Liver (tissue), 9 donors: ENCODE data around the gene USHBP1. TPM values are rescaled to one million over a fixed set of nuclear protein-coding genes. Genes with fewer than 3 reads are reported as not detected.
A peak's percentile ranks its signal among the peaks of the same experiment; 100 is the strongest.

ENCODE experiments used
- DNase-seq: peaks from one replicate; pipeline ENCODE4 v3.0.0-alpha.2; 2017; ENCODE audit warnings: low spot score
- H3K27ac ChIP-seq, 2 donors: one replicate each; pipeline ENCODE4 v1.7.0; 2013; ENCODE audit warnings: inconsistent platforms in 2 of 2, low read length in 2 of 2, control low read depth in 1 of 2, low read depth in 1 of 2, mild to moderate bottlenecking in 1 of 2
- H3K27me3 ChIP-seq, 4 donors: one replicate each; pipeline versions ENCODE4 v1.6.1 to v1.7.0; 2013; ENCODE audit warnings: low read length in 3 of 4, inconsistent platforms in 1 of 4, mild to moderate bottlenecking in 1 of 4, moderate library complexity in 1 of 4; ENCODE audit not compliant: control insufficient read depth in 4 of 4, insufficient read depth in 4 of 4
- H3K36me3 ChIP-seq, 4 donors: one replicate each; pipeline versions ENCODE4 v1.6.1 to v1.7.0; 2013; ENCODE audit warnings: low read length in 3 of 4, mild to moderate bottlenecking in 3 of 4, low read depth in 1 of 4, moderate library complexity in 1 of 4; ENCODE audit not compliant: control insufficient read depth in 4 of 4, insufficient read depth in 3 of 4
- H3K4me1 ChIP-seq, 4 donors: one replicate each; pipeline versions ENCODE4 v1.6.1 to v1.7.0; 2013; ENCODE audit warnings: low read length in 3 of 4, mild to moderate bottlenecking in 3 of 4, moderate library complexity in 1 of 4; ENCODE audit not compliant: control insufficient read depth in 4 of 4, insufficient read depth in 4 of 4
- H3K4me3 ChIP-seq, 3 donors: one replicate each; pipeline versions ENCODE4 v1.6.1 to v1.7.0; 2013; ENCODE audit warnings: low read length in 3 of 3, control low read depth in 1 of 3, low read depth in 1 of 3, mild to moderate bottlenecking in 1 of 3
- H3K9ac ChIP-seq, 2 donors: one replicate each; pipeline ENCODE4 v1.7.0; 2013; ENCODE audit warnings: low read length in 2 of 2, mild to moderate bottlenecking in 2 of 2, moderate library complexity in 2 of 2, control low read depth in 1 of 2, low read depth in 1 of 2
- H3K9me3 ChIP-seq, 4 donors: one replicate each; pipeline versions ENCODE4 v1.6.1 to v1.7.0; 2013; ENCODE audit warnings: low read length in 3 of 4; ENCODE audit not compliant: control insufficient read depth in 4 of 4
- EGR1 ChIP-seq, 2 donors: IDR thresholded peaks; 2 replicates each; pipeline ENCODE4 v1.6.1; 2016 to 2018; ENCODE audit warnings: antibody characterized with exemption in 2 of 2, low read depth in 2 of 2
- FOXA2 ChIP-seq: IDR thresholded peaks from 2 replicates; pipeline ENCODE4 v1.6.1; 2016; ENCODE audit warnings: antibody characterized with exemption
- GABPA ChIP-seq, 2 donors: IDR thresholded peaks in 1 of 2; conservative IDR thresholded peaks in 1 of 2; 2 replicates each; pipeline ENCODE4 v1.6.1; 2016; ENCODE audit warnings: antibody characterized with exemption in 2 of 2, mild to moderate bottlenecking in 1 of 2, moderate library complexity in 1 of 2
- HNF4A ChIP-seq, 2 donors: conservative IDR thresholded peaks; 2 replicates each; pipeline ENCODE4 v1.6.1; 2016; ENCODE audit warnings: antibody characterized with exemption in 2 of 2, mild to moderate bottlenecking in 2 of 2
- HNF4G ChIP-seq: IDR thresholded peaks from 2 replicates; pipeline ENCODE4 v1.6.1; 2016; ENCODE audit warnings: antibody characterized with exemption
- JUND ChIP-seq, 2 donors: IDR thresholded peaks; 2 replicates each; pipeline ENCODE4 v1.6.1; 2016; ENCODE audit warnings: antibody characterized with exemption in 2 of 2
- NR2F2 ChIP-seq: IDR thresholded peaks from 2 replicates; pipeline ENCODE4 v1.6.1; 2016; ENCODE audit warnings: antibody characterized with exemption
- RXRA ChIP-seq, 2 donors: IDR thresholded peaks; 2 replicates each; pipeline ENCODE4 v1.6.1; 2017 to 2018; ENCODE audit warnings: antibody characterized with exemption in 2 of 2, mild to moderate bottlenecking in 1 of 2
- SP1 ChIP-seq: IDR thresholded peaks from 2 replicates; pipeline ENCODE4 v1.6.1; 2018; ENCODE audit warnings: antibody characterized with exemption, mild to moderate bottlenecking
- TAF1 ChIP-seq: conservative IDR thresholded peaks from 2 replicates; pipeline ENCODE4 v1.6.1; 2016; ENCODE audit warnings: antibody characterized with exemption, mild to moderate bottlenecking
- WGBS: extraction: QIAGEN DNeasy Blood & Tissue Kit; methylation state at CpG from one replicate; pipeline ENCODE4 v1.1.7; 2013; 5-methylcytosine and 5-hydroxymethylcytosine counted together
- polyA plus RNA-seq, 2 donors: library from polyadenylated mRNA; stranded (reverse) in 1 of 2; unstranded in 1 of 2; fragments of 200-250 nt in 1 of 2; fragments of >200 nt in 1 of 2; fragmentation: Nextera tagmentation in 1 of 2; extraction: Ambion mirVana in 1 of 2; gene quantifications; one replicate each; pipeline versions ENCODE4 v1.2.1 to v1.2.3, GENCODE V29; 2013 to 2015
- total RNA-seq, 2 donors: library from RNA; depleted of rRNA; stranded (reverse); fragments of >200 nt; gene quantifications; one replicate each; pipeline ENCODE4 v1.2.3, GENCODE V29; 2014
- TF ChIP-seq, protein P1 (sequence below): fragments of 150-350 bp; IDR thresholded peaks from 2 replicates; pipeline ENCODE4 v1.5.1; 2017; ENCODE audit warnings: improper control_type of control experiment, low read depth, low read length; ENCODE audit not compliant: missing input control
- TF ChIP-seq, protein P2 (sequence below): IDR thresholded peaks from 2 replicates; pipeline ENCODE4 v1.6.1; 2016; ENCODE audit warnings: antibody characterized with exemption
- TF ChIP-seq, protein P3 (sequence below): IDR thresholded peaks from 2 replicates; pipeline ENCODE4 v1.6.1; 2016; ENCODE audit warnings: antibody characterized with exemption
- donor health status: healthy.
- donor health status: healthy.
- donor health status: healthy.
- donor health status: healthy.
- donor health status: healthy.

USHBP1 gene
- total and polyA plus RNA-seq, 4 donors = 1.2 to 2.6 (median 1.9) TPM

DNA sequence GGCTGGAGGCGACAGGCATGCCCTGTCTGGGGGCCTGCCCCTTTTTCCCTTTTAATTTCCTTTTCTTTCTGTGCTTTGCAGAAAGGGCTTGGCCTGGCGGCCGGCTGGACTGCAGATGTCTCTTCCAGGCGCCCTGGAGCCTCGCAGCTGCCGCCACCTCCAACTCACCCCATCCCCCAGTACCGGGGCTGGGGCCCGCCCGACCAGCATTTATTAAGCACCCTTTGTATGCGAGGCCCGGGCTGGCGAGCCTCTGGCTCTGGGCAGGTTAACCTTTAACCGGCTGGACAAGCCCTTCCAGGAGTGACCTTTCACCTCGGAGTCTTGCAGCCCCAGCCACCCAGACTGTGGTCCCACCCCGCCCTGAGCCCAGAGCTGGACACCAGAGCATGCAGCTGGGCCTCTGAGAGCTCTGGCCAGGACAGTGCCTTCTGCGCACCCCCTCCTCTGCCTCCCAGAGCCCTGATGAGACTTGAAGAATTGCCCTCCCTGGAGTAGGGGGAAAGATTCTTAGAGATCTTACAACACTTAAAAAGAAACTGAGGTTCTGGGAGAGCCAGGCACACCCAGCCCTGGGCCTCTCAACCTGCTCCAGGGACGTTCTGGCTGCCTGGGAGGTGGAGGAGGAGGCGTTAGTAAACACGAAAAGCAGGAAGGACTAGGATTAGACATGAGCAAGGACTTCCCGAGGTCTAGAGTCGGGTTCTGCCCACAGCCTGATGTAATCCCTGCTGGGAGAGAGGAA, 17.7 kb downstream of the USHBP1 start:
- TF ChIP-seq HNF4A (conservative IDR thresholded peaks at IDR 0.05) (peak in 1 of 2 donors; percentile 45), TAF1 (no peak), FOXA2 (no peak), NR2F2 (peak; percentile 72), SP1 (peak; percentile 69), EGR1 (IDR thresholded peaks at IDR 0.05; ENCODE audit: low read depth in 2 of 2) (no peak), RXRA (IDR thresholded peaks at IDR 0.05) (peak; percentile 49 to 67), JUND (IDR thresholded peaks at IDR 0.05) (no peak), GABPA (IDR thresholded peaks at IDR 0.05 in 1 of 2, conservative IDR thresholded peaks at IDR 0.05 in 1 of 2) (no peak), HNF4G (no peak)
- TF ChIP-seq, protein P1, sequence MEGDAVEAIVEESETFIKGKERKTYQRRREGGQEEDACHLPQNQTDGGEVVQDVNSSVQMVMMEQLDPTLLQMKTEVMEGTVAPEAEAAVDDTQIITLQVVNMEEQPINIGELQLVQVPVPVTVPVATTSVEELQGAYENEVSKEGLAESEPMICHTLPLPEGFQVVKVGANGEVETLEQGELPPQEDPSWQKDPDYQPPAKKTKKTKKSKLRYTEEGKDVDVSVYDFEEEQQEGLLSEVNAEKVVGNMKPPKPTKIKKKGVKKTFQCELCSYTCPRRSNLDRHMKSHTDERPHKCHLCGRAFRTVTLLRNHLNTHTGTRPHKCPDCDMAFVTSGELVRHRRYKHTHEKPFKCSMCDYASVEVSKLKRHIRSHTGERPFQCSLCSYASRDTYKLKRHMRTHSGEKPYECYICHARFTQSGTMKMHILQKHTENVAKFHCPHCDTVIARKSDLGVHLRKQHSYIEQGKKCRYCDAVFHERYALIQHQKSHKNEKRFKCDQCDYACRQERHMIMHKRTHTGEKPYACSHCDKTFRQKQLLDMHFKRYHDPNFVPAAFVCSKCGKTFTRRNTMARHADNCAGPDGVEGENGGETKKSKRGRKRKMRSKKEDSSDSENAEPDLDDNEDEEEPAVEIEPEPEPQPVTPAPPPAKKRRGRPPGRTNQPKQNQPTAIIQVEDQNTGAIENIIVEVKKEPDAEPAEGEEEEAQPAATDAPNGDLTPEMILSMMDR = peak; percentile 3
- Histone ChIP-seq H3K36me3 (no peaks in the 10 kb centered on the region), H3K27ac (peak overlapping the region; percentile 84 to 91), H3K27me3 (no peaks in the 10 kb centered on the region), H3K9ac (no peak overlapping the region), H3K4me3 (peak overlapping the region; percentile 32 to 75 (median 64)), H3K9me3 (no peaks in the 10 kb centered on the region), H3K4me1 (peaks cover 10 to 44% (median 37%) of the 10 kb centered on the region in 4 donors)
- 8% methylated on average over 21 of the region's 21 CpGs for WGBS
- no peak for DNase-seq

DNA sequence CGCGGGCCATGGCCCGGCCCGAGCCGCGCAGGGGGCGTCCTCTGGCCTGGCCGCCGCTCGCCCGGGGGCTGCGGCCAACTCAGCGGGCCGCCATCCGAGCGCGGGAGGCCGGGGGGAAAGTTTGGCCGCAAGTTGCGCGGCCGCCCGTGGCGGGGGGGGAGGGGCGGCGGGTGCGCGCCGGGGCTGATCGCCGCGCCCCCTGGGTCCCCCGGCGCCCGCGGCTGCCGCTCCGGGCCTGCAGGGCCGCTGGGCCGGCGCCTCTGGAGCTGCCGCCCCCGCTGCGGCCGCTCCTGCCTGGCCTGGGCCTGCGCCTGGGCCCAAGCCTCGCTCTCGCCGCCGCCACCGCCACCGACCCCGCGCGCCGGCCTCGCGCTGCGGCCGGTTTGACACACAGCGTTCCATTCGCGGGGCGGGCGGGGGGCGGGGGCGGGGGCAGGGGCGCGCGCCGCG, 19.0 kb downstream of the USHBP1 start, which contains the start of gene NR2F6:
Gene NR2F6, minus strand, starts transcription at position 385 of the 450 bp plus-strand sequence. CDS start 699 bp downstream, outside the sequence.
- peak within 1 kb of the TSS in 1 of 2 donors; percentile 60 for H3K9ac ChIP-seq

More for the DNA sequence above, 19.0 kb downstream of the USHBP1 start, which contains the start of gene NR2F6:
- TF ChIP-seq, protein P2, sequence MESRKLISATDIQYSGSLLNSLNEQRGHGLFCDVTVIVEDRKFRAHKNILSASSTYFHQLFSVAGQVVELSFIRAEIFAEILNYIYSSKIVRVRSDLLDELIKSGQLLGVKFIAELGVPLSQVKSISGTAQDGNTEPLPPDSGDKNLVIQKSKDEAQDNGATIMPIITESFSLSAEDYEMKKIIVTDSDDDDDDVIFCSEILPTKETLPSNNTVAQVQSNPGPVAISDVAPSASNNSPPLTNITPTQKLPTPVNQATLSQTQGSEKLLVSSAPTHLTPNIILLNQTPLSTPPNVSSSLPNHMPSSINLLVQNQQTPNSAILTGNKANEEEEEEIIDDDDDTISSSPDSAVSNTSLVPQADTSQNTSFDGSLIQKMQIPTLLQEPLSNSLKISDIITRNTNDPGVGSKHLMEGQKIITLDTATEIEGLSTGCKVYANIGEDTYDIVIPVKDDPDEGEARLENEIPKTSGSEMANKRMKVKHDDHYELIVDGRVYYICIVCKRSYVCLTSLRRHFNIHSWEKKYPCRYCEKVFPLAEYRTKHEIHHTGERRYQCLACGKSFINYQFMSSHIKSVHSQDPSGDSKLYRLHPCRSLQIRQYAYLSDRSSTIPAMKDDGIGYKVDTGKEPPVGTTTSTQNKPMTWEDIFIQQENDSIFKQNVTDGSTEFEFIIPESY = no peak
- TF ChIP-seq, protein P3, sequence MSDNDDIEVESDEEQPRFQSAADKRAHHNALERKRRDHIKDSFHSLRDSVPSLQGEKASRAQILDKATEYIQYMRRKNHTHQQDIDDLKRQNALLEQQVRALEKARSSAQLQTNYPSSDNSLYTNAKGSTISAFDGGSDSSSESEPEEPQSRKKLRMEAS = no peak
- TF ChIP-seq NR2F2 = no peak
- no peak for TF ChIP-seq JUND (IDR thresholded peaks at IDR 0.05)
- TF ChIP-seq, protein P1 = no peak
- no peak for TF ChIP-seq GABPA (IDR thresholded peaks at IDR 0.05 in 1 of 2, conservative IDR thresholded peaks at IDR 0.05 in 1 of 2)
- no peak for TF ChIP-seq TAF1
- TF ChIP-seq EGR1 (IDR thresholded peaks at IDR 0.05; ENCODE audit: low read depth in 2 of 2) = no peak
- TF ChIP-seq FOXA2 = no peak
- Histone ChIP-seq H3K27me3 (no peaks in the 10 kb centered on the region), H3K4me1 (peaks cover 16 to 54% (median 49%) of the 10 kb centered on the region in 4 donors), H3K9me3 (no peaks in the 10 kb centered on the region), H3K4me3 (peak within 1 kb of the TSS; percentile 75 to 89 (median 88)), H3K36me3 (no peaks in the 10 kb centered on the region), H3K27ac (peak within 1 kb of the TSS; percentile 84 to 91)
- WGBS = under 1% methylated on average over 71 of the region's 72 CpGs
- DNase-seq = no peak
